H1 (cell line): Measurements from ENCODE around the gene DPY19L3. TPM values are rescaled to one million over a fixed set of nuclear protein-coding genes. Genes with fewer than 3 reads are reported as not detected.

ENCODE experiments used
- CTCF ChIA-PET: fragments of 300-600 bp; sonication (Branson Sonifier 250); formaldehyde crosslinking; loops from one replicate; lab custom pipeline; 2021; ENCODE audit not compliant: partially characterized antibody; lab: Charles Lee
- POLR2A ChIA-PET: fragments of 300-600 bp; sonication (Branson Sonifier 250); formaldehyde crosslinking; loops from one replicate; lab custom pipeline; 2021; ENCODE audit warnings: inconsistent platforms; ENCODE audit not compliant: partially characterized antibody; lab: Charles Lee
- DNase-seq, 2 experiments: peaks; one replicate each; pipeline versions ENCODE4 v3.0.0 to v3.0.0-alpha.2; 2010 to 2022; ENCODE audit warnings: low spot score in 2 of 2, low read depth in 1 of 2, mixed read lengths in 1 of 2
- FAIRE-seq: peaks from 2 replicates; lab custom pipeline; 2011; peaks lifted over from hg19 to GRCh38; lab: Jason Lieb, UNC
- H2AFZ ChIP-seq: 2 replicates; pipeline ENCODE4 v1.8.1; 2012; ENCODE audit warnings: low read length, inconsistent platforms
- H2AK5ac ChIP-seq: 2 replicates; pipeline ENCODE4 v1.6.1; 2013; ENCODE audit warnings: low read depth, low read length
- H2BK120ac ChIP-seq: replicated peaks from 2 replicates; pipeline ENCODE3; 2013; ENCODE audit warnings: low read depth, low read length, inconsistent platforms
- H2BK12ac ChIP-seq: 2 replicates; pipeline ENCODE4 v1.6.1; 2013; ENCODE audit warnings: low read depth, low read length
- H2BK15ac ChIP-seq: 2 replicates; pipeline ENCODE4 v1.6.1; 2013; ENCODE audit warnings: low read length
- H2BK20ac ChIP-seq: 2 replicates; pipeline ENCODE4 v1.6.1; 2013; ENCODE audit warnings: low read length
- H2BK5ac ChIP-seq: 2 replicates; pipeline ENCODE4 v1.6.1; 2013; ENCODE audit warnings: low read depth, low read length
- H3K14ac ChIP-seq: 2 replicates; pipeline ENCODE4 v1.6.1; 2013; ENCODE audit warnings: inconsistent platforms; ENCODE audit not compliant: insufficient read length
- H3K18ac ChIP-seq: 2 replicates; pipeline ENCODE4 v1.6.1; 2013; ENCODE audit warnings: low read length; ENCODE audit errors: extremely low read depth
- H3K23ac ChIP-seq: 2 replicates; pipeline ENCODE4 v1.6.1; 2013; ENCODE audit warnings: inconsistent platforms; ENCODE audit not compliant: insufficient read length
- H3K23me2 ChIP-seq: 2 replicates; pipeline ENCODE4 v1.6.1; 2013; ENCODE audit warnings: low read depth, low read length
- H3K27ac ChIP-seq: 2 replicates; pipeline ENCODE4 v1.6.1; 2011; ENCODE audit warnings: low read depth, low read length, inconsistent platforms
- H3K27me3 ChIP-seq, 4 experiments: replicated peaks in 1 of 4; 1 replicate in 1 of 4; 2 replicates in 3 of 4; pipeline versions ENCODE4 v1.6.1 to v1.8.1; 2011 to 2013; ENCODE audit warnings: low read length in 3 of 4, mild to moderate bottlenecking in 3 of 4, inconsistent platforms in 2 of 4, mixed read lengths in 2 of 4, moderate library complexity in 1 of 4; ENCODE audit not compliant: control insufficient read depth in 3 of 4, insufficient read depth in 3 of 4; ENCODE audit errors: extremely low read depth in 1 of 4
- H3K36me3 ChIP-seq, 4 experiments: 2 replicates each; pipeline versions ENCODE4 v1.6.1 to v1.8.1; 2011 to 2013; ENCODE audit warnings: mild to moderate bottlenecking in 4 of 4, low read length in 3 of 4, moderate library complexity in 2 of 4, control low read depth in 1 of 4, inconsistent platforms in 1 of 4; ENCODE audit not compliant: insufficient read depth in 4 of 4, control insufficient read depth in 2 of 4
- H3K4ac ChIP-seq: replicated peaks from 2 replicates; pipeline ENCODE3; 2013; ENCODE audit warnings: low read length, low read depth, mixed read lengths, inconsistent platforms; ENCODE audit not compliant: insufficient read length
- H3K4me1 ChIP-seq, 4 experiments: replicated peaks in 1 of 4; 1 replicate in 1 of 4; 2 replicates in 3 of 4; pipeline versions ENCODE4 v1.6.1 to v1.8.1; 2011 to 2013; ENCODE audit warnings: low read length in 3 of 4, inconsistent platforms in 2 of 4, mixed read lengths in 1 of 4; ENCODE audit not compliant: insufficient read depth in 4 of 4, control insufficient read depth in 3 of 4
- H3K4me2 ChIP-seq, 2 experiments: 2 replicates each; pipeline versions ENCODE4 v1.6.1 to v1.8.1; 2011 to 2013; ENCODE audit warnings: low read depth in 2 of 2, low read length in 2 of 2, control low read depth in 1 of 2, inconsistent platforms in 1 of 2, mild to moderate bottlenecking in 1 of 2; ENCODE audit not compliant: insufficient read depth in 1 of 2
- H3K4me3 ChIP-seq, 4 experiments: fragments of 200-600, 300-600 bp in 1 of 4; sonication (generic), shearing (Covaris generic), sonication (Bioruptor Twin) in 1 of 4; 2 replicates each; pipeline versions ENCODE4 v1.5.1 to v1.8.1; 2011 to 2016; ENCODE audit warnings: low read length in 4 of 4, low read depth in 3 of 4, control low read depth in 2 of 4, inconsistent platforms in 2 of 4, mild to moderate bottlenecking in 2 of 4, mixed read lengths in 1 of 4, moderate library complexity in 1 of 4; ENCODE audit not compliant: insufficient read depth in 2 of 4; ENCODE audit errors: extremely low read depth in 1 of 4
- H3K56ac ChIP-seq: replicated peaks from 2 replicates; pipeline ENCODE3; 2013; ENCODE audit warnings: low read depth, mild to moderate bottlenecking, mixed read lengths, low read length, inconsistent platforms; ENCODE audit not compliant: insufficient read length
- H3K79me1 ChIP-seq: 2 replicates; pipeline ENCODE4 v1.6.1; 2013; ENCODE audit warnings: low read depth, low read length, control low read depth
- H3K79me2 ChIP-seq, 2 experiments: 2 replicates each; pipeline versions ENCODE4 v1.6.1 to v1.8.1; 2012 to 2013; ENCODE audit warnings: low read length in 2 of 2, mild to moderate bottlenecking in 2 of 2, inconsistent platforms in 1 of 2; ENCODE audit not compliant: insufficient read depth in 2 of 2, control insufficient read depth in 1 of 2
- H3K9ac ChIP-seq, 4 experiments: replicated peaks in 1 of 4; 1 replicate in 1 of 4; 2 replicates in 3 of 4; pipeline versions ENCODE4 v1.6.1 to v1.8.1; 2011 to 2013; ENCODE audit warnings: low read depth in 3 of 4, low read length in 3 of 4, control low read depth in 2 of 4, mild to moderate bottlenecking in 2 of 4, moderate library complexity in 2 of 4, inconsistent platforms in 1 of 4; ENCODE audit errors: extremely low read depth in 1 of 4
- H3K9me3 ChIP-seq, 2 experiments: 2 replicates each; pipeline versions ENCODE4 v1.6.1 to v1.8.1; 2012 to 2013; ENCODE audit warnings: mild to moderate bottlenecking in 2 of 2, moderate library complexity in 2 of 2, control low read depth in 1 of 2, inconsistent platforms in 1 of 2, low read depth in 1 of 2, low read length in 1 of 2, mixed read lengths in 1 of 2; ENCODE audit not compliant: insufficient read depth in 2 of 2
- H4K20me1 ChIP-seq, 2 experiments: replicated peaks in 1 of 2; 2 replicates each; pipeline versions ENCODE3 to v1.8.1; 2011 to 2013; ENCODE audit warnings: inconsistent platforms in 2 of 2, low read length in 2 of 2, mild to moderate bottlenecking in 1 of 2; ENCODE audit not compliant: insufficient read depth in 2 of 2, control insufficient read depth in 1 of 2
- H4K5ac ChIP-seq: 2 replicates; pipeline ENCODE4 v1.6.1; 2013; ENCODE audit warnings: low read length, low read depth, mixed read lengths, inconsistent platforms; ENCODE audit not compliant: insufficient read length
- H4K8ac ChIP-seq: 2 replicates; pipeline ENCODE4 v1.8.0; 2013; ENCODE audit warnings: mild to moderate bottlenecking, moderate library complexity, low read length, inconsistent platforms; ENCODE audit not compliant: insufficient read depth; ENCODE audit errors: extremely low read depth
- H4K91ac ChIP-seq: replicated peaks from 2 replicates; pipeline ENCODE3; 2013; ENCODE audit warnings: low read length, mixed read lengths, inconsistent platforms; ENCODE audit not compliant: insufficient read length
- RBBP5 ChIP-seq: IDR thresholded peaks from 2 replicates; pipeline ENCODE4 v1.7.1; 2012; ENCODE audit warnings: low read depth, mild to moderate bottlenecking, inconsistent platforms, low read length, moderate library complexity, borderline replicate concordance
- SIRT6 ChIP-seq: IDR thresholded peaks from one replicate; pipeline ENCODE4 v1.7.1; 2012; ENCODE audit warnings: low read length, inconsistent platforms
- SP2 ChIP-seq: IDR thresholded peaks from 2 replicates; pipeline ENCODE4 v1.6.1; 2012; ENCODE audit warnings: mild to moderate bottlenecking, low read length, inconsistent platforms
- ZNF274 ChIP-seq: IDR thresholded peaks from 2 replicates; pipeline ENCODE4 v1.7.0; 2012; ENCODE audit warnings: low read length, borderline replicate concordance; ENCODE audit errors: extremely low read depth
- WGBS, 2 experiments: shearing (Covaris generic) in 1 of 2; methylation state at CpG; one replicate each; pipeline versions ENCODE4 v1.1.6 to v1.1.7; 2013 to 2015; ENCODE audit warnings: low lambda C conversion rate in 2 of 2, mixed read lengths in 2 of 2, inconsistent platforms in 1 of 2, low coverage in 1 of 2, missing lambda C conversion rate in 1 of 2; ENCODE audit not compliant: insufficient replicate concordance in 2 of 2, insufficient coverage in 1 of 2, insufficient read length in 1 of 2; ENCODE audit errors: extremely low coverage in 1 of 2, missing lambda C conversion rate in 1 of 2; 5-methylcytosine and 5-hydroxymethylcytosine counted together
- polyA plus RNA-seq, 7 experiments: library from polyadenylated mRNA; depleted of rRNA in 3 of 7; stranded (reverse) in 5 of 7; unstranded in 2 of 7; fragments of >200 nt in 5 of 7; fragments of 200-250 nt in 2 of 7; gene quantifications; 1 replicate in 5 of 7; 2 replicates in 1 of 7; 4 replicates in 1 of 7; pipeline versions ENCODE4 v1.2.1 to v1.2.3, GENCODE V29; 2011 to 2013; ENCODE audit warnings: missing spikeins in 2 of 7, mixed read lengths in 2 of 7
- total RNA-seq: library from RNA; stranded (reverse); fragmentation: NEBNext Ultra II Directional; extraction: Animal tissue kit (Norgen Biotek cat#: 25700); gene quantifications from 2 replicates; pipeline ENCODE4 v1.2.1, GENCODE V29; 2021
- TF ChIP-seq, protein P1 (sequence below): IDR thresholded peaks from 2 replicates; pipeline ENCODE4 v1.6.1; 2012; ENCODE audit warnings: low read length, inconsistent platforms

Gene DPY19L3
- total and polyA plus RNA-seq, 2 of the 8 experiments (the other 6 are each of a cell fraction or from before 2014, with no cell fraction given) = 35.3 to 60.2 TPM

DNA sequence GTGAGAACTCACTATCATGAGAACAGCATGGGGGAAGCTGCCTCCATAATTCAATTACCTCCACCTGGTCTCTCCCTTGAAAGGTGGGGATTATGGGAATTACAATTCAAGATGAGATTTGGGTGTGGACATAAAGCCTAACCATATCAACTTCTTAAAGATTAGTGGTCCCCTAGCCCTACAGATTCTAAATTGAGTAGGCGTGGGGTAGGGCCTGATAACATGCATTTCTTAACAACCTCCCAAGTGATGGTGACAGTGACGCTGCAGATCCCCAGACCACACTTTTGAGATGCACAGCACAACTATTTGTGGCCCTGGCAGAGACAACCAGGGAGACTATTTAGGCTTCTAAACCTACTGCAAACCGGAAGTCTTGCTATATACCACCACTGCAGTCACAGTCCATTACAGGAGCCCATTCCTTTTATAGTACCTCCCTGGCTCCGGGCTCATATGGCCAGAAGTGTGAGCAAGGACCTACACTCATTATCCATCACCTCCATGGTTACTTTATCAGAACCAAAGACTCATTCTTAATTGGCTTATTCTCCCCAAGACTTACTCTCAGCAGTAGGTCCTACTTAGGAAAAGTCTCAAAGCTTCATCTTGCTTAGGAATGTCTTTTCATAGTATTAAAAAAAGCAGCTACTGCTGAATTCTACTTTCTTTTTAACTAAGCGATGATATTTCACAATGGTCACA, 2.1 kb upstream of the DPY19L3 start:
- FAIRE-seq (no peak), DNase-seq (no peak)
- Histone ChIP-seq H3K9ac (no peak overlapping the region; a peak in 1 of 7 replicates), H4K5ac (no peak overlapping the region), H3K4me1 (peaks cover 2 to 14% (median 7%) of the 10 kb centered on the region in 4 experiments; a peak in 6 of 7 replicates), H3K14ac (no peak overlapping the region), H3K36me3 (peaks cover 0 to 3% (median 2%) of the 10 kb centered on the region in 4 experiments; a peak in 1 of 8 replicates), H3K79me2 (peaks cover 0 to 21% of the 10 kb centered on the region in 2 experiments; a peak in 2 of 4 replicates), H2AK5ac (no peak overlapping the region), H3K23ac (no peak overlapping the region), H3K79me1 (0 out of 2 replicates have a peak, but pooled peaks cover 3% of the 10 kb centered on the region), H3K27me3 (no peaks in the 10 kb centered on the region; a peak in 1 of 7 replicates), H2BK12ac (no peak overlapping the region), H3K4me3 (peak overlapping the region in 1 of 4 experiments; percentile 76; a peak in 2 of 8 replicates), H3K4me2 (peak overlapping the region; percentile 72 to 76), H3K9me3 (no peaks in the 10 kb centered on the region), H4K20me1 (peaks cover 2% of the 10 kb centered on the region in 2 experiments), H3K23me2 (no peaks in the 10 kb centered on the region; the same call in 1 of the 2 replicates), H3K4ac (no peak overlapping the region), H2BK20ac (no peak overlapping the region), H2BK15ac (no peak overlapping the region), H2BK120ac (no peak overlapping the region), H4K8ac (no peak overlapping the region)
- POLR2A ChIA-PET = interaction anchor here (3.3 kb wide), 1 partner anchor 13 kb away, joined by 13 read pairs; no protein-coding TSS in a partner anchor
- CTCF ChIA-PET = interaction anchor here (0.6 kb wide), 1 partner anchor 1131 kb away, joined by 3 read pairs; no protein-coding TSS in a partner anchor
- WGBS, 2 experiments = 90% methylated on average over 5 of the region's 5 CpGs; no CpG with 5 or more reads in 1 of the 2 experiments
- TF ChIP-seq SP2 (no peak), ZNF274 (no peak), RBBP5 (no peak), SIRT6 (no peak)
- TF ChIP-seq, protein P1, sequence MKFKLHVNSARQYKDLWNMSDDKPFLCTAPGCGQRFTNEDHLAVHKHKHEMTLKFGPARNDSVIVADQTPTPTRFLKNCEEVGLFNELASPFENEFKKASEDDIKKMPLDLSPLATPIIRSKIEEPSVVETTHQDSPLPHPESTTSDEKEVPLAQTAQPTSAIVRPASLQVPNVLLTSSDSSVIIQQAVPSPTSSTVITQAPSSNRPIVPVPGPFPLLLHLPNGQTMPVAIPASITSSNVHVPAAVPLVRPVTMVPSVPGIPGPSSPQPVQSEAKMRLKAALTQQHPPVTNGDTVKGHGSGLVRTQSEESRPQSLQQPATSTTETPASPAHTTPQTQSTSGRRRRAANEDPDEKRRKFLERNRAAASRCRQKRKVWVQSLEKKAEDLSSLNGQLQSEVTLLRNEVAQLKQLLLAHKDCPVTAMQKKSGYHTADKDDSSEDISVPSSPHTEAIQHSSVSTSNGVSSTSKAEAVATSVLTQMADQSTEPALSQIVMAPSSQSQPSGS = no peak
- TF ChIP-seq, all 59 proteins: peak for 0
- H2BK5ac ChIP-seq = no peak overlapping the region
- H3K56ac ChIP-seq = no peak overlapping the region
- no peak overlapping the region for H3K18ac ChIP-seq
- H3K27ac ChIP-seq = no peak overlapping the region
- no peak overlapping the region for H4K91ac ChIP-seq
- H2AFZ ChIP-seq = no peak overlapping the region
